Measurements from ENCODE around the gene LTO1. TPM values are rescaled to one million over a fixed set of nuclear protein-coding genes. Genes with fewer than 3 reads are reported as not detected.

Gene LTO1
- total and polyA plus RNA-seq, 2 experiments from 2014 or later: 20.1 to 23.3 TPM

DNA sequence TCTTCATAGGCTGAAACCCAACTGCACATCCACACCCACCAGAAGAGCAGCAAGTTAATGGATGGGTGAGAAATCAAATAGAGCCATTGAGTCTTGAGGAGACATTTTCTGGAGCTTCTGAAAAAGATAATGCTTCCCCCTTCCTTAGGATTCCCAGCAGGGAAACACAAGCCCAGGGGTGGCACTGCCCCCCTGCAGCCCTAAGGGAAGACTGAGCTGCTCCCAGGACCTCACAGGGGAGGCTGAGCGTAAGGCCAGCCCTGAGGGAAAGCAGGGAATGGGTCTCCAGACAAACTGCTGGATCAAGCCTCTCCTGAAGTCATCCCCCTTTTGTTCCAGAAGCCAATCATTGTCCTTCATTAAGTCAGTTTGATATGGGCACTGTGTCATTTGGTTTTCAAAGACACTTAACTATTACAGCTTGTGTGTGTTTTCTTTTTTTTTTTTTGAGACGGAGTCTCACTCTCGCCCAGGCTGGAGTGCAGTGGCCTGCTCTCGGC is 15.1 kb downstream of the LTO1 start:
- DNase-seq (ENCODE audit: low spot score) (no peak), ATAC-seq (no peak)
- Histone ChIP-seq H3K27me3 (ENCODE audit: insufficient read depth) (no peaks in the 10 kb centered on the region), H3K36me3 (ENCODE audit: insufficient read depth) (no peaks in the 10 kb centered on the region), H3K4me2 (no peak overlapping the region), H3K4me3 (no peak overlapping the region), H4K20me1 (replicated peaks; ENCODE audit: insufficient read depth) (no peaks in the 10 kb centered on the region; the same call in 1 of the 2 replicates), H3K79me2 (replicated peaks; ENCODE audit: insufficient read depth) (no peaks in the 10 kb centered on the region), H3K27ac (ENCODE audit: low read depth) (no peak overlapping the region), H3F3A (replicated peaks; ENCODE audit: low read depth) (0 out of 2 replicates have a peak, but pooled peaks cover 9% of the 10 kb centered on the region), H2AFZ (no peak overlapping the region), H3K4me1 (ENCODE audit: insufficient read depth) (peaks cover 18% of the 10 kb centered on the region), H3K9me2 (ENCODE audit: insufficient read depth) (no peaks in the 10 kb centered on the region)
- Mint-ChIP-seq H3K27ac (no peak overlapping the region), H3K36me3 (ENCODE audit: low read depth) (peaks cover 6% of the 10 kb centered on the region; the same call in 2 of the 3 replicates), H3K27me3 (ENCODE audit: insufficient read depth, low read depth, poor library complexity) (peaks cover 24% of the 10 kb centered on the region), H3K4me3 (no peak overlapping the region), H3K9me3 (no peaks in the 10 kb centered on the region), H3K4me1 (peaks cover 31% of the 10 kb centered on the region)
- TF ChIP-seq CTCF (conservative IDR thresholded peaks at IDR 0.05; ENCODE audit: low read depth in 2 of 2) (no peak), NANOG (IDR thresholded peaks at IDR 0.05; ENCODE audit: borderline replicate concordance) (no peak), ZNF331 (CRISPR knock-in tag; IDR thresholded peaks at IDR 0.05; ENCODE audit: low read depth) (no peak), STAT1 (IDR thresholded peaks at IDR 0.05; ENCODE audit: unreplicated experiment) (no peak), EZH2phosphoT487 (IDR thresholded peaks at IDR 0.05; ENCODE audit: unreplicated experiment) (no peak), POLR2AphosphoS5 (IDR thresholded peaks at IDR 0.05; ENCODE audit: low read depth) (no peak), JUNB (IDR thresholded peaks at IDR 0.05; ENCODE audit: unreplicated experiment) (no peak), EZH2 (IDR thresholded peaks at IDR 0.05; ENCODE audit: low read depth, unreplicated experiment) (no peak), ZNF114 (CRISPR knock-in tag; IDR thresholded peaks at IDR 0.05) (no peak), ETS1 (IDR thresholded peaks at IDR 0.05) (no peak), ZNF462 (CRISPR knock-in tag; IDR thresholded peaks at IDR 0.05) (no peak), CREB1 (CRISPR knock-in tag; IDR thresholded peaks at IDR 0.05; ENCODE audit: low read depth) (no peak), REST (IDR thresholded peaks at IDR 0.05; ENCODE audit: unreplicated experiment) (no peak)

Measured in GM23338 (cell line).